ENCODE measurements around the gene ABHD17C. TPM values are rescaled to one million over a fixed set of nuclear protein-coding genes. Genes with fewer than 3 reads are reported as not detected.

The ABHD17C gene
- total RNA-seq, 1 donor from 2014 or later: 12.5 TPM

DNA sequence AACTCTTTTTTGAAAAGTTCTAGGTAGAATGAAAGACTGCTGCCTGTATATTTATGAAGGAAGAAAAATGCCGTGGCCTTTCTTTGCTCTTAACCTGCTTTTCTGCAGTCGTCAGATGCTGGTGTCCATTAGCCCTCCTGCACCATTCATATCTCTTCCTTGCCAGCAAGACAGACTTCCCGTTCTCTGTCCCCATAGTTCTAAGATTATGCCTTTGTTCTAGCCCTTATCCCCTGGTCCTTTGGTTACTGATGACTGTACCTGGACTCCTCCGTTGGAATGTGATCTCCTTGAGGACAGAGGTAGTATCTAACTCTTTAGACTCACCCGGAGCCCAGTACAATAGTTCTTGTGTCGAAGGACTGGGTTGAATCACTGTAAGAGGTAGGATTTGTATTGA is 16.8 kb downstream of the ABHD17C start:
- H3K4me3 ChIP-seq: no peak overlapping the region
- no peak overlapping the region for H3K27ac ChIP-seq
- H3K4me1 ChIP-seq: peaks cover 8% of the 10 kb centered on the region
- intact Hi-C loops (cut with DNase I): no loop called here
- H3K9me3 ChIP-seq: no peaks in the 10 kb centered on the region
- no peaks in the 10 kb centered on the region for H3K36me3 ChIP-seq
- no peaks in the 10 kb centered on the region for H3K27me3 ChIP-seq
- TF ChIP-seq POLR2AphosphoS5 (IDR thresholded peaks at IDR 0.05; ENCODE audit: insufficient read depth in 1 of 2, low read depth in 1 of 2): no peak
- TF ChIP-seq, protein P1, sequence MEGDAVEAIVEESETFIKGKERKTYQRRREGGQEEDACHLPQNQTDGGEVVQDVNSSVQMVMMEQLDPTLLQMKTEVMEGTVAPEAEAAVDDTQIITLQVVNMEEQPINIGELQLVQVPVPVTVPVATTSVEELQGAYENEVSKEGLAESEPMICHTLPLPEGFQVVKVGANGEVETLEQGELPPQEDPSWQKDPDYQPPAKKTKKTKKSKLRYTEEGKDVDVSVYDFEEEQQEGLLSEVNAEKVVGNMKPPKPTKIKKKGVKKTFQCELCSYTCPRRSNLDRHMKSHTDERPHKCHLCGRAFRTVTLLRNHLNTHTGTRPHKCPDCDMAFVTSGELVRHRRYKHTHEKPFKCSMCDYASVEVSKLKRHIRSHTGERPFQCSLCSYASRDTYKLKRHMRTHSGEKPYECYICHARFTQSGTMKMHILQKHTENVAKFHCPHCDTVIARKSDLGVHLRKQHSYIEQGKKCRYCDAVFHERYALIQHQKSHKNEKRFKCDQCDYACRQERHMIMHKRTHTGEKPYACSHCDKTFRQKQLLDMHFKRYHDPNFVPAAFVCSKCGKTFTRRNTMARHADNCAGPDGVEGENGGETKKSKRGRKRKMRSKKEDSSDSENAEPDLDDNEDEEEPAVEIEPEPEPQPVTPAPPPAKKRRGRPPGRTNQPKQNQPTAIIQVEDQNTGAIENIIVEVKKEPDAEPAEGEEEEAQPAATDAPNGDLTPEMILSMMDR (IDR thresholded peaks at IDR 0.05): no peak
- no peak for TF ChIP-seq POLR2A (IDR thresholded peaks at IDR 0.05)
- no peak for DNase-seq (ENCODE audit: extremely low spot score in 2 of 2)

DNA sequence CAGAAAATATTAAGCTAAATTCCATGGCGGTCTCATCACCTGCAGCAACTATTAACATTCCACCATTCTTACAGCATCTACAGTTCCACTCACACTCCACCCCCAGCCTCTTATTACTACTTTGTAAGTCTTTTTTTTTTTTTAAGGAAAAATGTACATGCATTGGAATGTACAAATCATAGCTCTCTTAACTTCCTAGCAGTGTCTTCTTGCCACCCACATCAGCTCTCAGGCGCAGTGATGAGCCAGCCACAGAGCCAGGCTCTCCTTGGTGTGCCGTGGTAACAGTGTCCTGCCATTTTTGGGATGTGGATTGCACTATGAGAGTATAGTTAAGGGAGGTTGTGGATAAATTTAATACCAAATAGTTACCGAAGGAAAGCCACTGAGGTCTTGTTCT is 17.8 kb downstream of the ABHD17C start:
- intact Hi-C loops (cut with DNase I): no loop called here
- Histone ChIP-seq H3K36me3 (no peaks in the 10 kb centered on the region), H3K4me1 (peaks cover 8% of the 10 kb centered on the region), H3K9me3 (no peaks in the 10 kb centered on the region), H3K27me3 (no peaks in the 10 kb centered on the region), H3K4me3 (no peak overlapping the region), H3K27ac (no peak overlapping the region)
- no peak for DNase-seq (ENCODE audit: extremely low spot score in 2 of 2)
- TF ChIP-seq POLR2AphosphoS5 (IDR thresholded peaks at IDR 0.05; ENCODE audit: insufficient read depth in 1 of 2, low read depth in 1 of 2) (no peak), POLR2A (IDR thresholded peaks at IDR 0.05) (no peak)
- TF ChIP-seq, protein P1 (IDR thresholded peaks at IDR 0.05): no peak

DNA sequence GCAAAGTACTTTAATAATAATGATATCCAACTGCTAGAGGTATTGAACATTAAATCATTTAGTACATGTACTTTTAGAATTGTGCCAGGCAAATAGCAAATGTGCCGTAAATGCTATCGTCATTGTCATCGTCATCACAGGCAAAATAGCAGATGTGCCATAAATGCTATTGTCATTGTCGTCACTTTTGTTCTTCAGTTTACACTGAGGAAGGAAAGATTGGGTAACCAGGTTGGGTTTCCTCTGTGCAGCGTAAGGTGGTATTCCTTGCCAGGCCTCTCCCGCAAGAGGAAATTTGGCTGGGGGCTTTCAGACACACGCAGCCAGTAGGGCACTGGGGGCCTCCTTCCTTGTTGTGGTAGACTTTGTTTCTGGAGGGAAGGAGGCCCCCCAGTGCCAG is 26.4 kb downstream of the ABHD17C start:
- no peak for DNase-seq (ENCODE audit: extremely low spot score in 2 of 2)
- Histone ChIP-seq H3K27me3 (no peaks in the 10 kb centered on the region), H3K36me3 (no peaks in the 10 kb centered on the region), H3K4me1 (no peaks in the 10 kb centered on the region), H3K9me3 (no peaks in the 10 kb centered on the region), H3K4me3 (no peak overlapping the region), H3K27ac (no peak overlapping the region)
- intact Hi-C loops (cut with DNase I): no loop called here
- TF ChIP-seq POLR2AphosphoS5 (IDR thresholded peaks at IDR 0.05; ENCODE audit: insufficient read depth in 1 of 2, low read depth in 1 of 2): no peak

DNA sequence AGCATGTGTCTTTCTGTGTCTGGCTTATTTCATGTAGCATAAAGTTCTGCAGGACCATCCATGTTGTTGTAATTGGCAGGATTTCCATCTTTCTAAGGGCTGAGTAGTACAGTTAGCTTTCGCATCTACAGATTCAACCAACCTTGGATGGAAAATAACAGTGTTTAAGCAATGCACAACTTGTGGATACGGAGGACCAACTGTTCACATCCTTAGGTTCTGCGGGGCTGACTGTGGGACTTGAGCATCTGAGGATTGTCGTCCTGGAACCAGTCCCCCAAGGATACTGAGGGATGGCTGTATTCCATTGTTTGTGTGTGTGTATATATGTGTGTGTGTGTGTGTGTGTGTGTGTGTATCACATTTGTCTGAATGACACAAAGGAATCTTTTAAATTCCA is 27.7 kb downstream of the ABHD17C start:
- Histone ChIP-seq H3K4me1 (no peaks in the 10 kb centered on the region), H3K27ac (no peak overlapping the region), H3K9me3 (no peaks in the 10 kb centered on the region), H3K27me3 (no peaks in the 10 kb centered on the region), H3K4me3 (no peak overlapping the region), H3K36me3 (no peaks in the 10 kb centered on the region)
- intact Hi-C loops (cut with DNase I): no loop called here
- DNase-seq (ENCODE audit: extremely low spot score in 2 of 2): no peak
- TF ChIP-seq POLR2A (IDR thresholded peaks at IDR 0.05) (no peak), POLR2AphosphoS5 (IDR thresholded peaks at IDR 0.05; ENCODE audit: insufficient read depth in 1 of 2, low read depth in 1 of 2) (no peak)
- TF ChIP-seq, protein P1 (IDR thresholded peaks at IDR 0.05): no peak

DNA sequence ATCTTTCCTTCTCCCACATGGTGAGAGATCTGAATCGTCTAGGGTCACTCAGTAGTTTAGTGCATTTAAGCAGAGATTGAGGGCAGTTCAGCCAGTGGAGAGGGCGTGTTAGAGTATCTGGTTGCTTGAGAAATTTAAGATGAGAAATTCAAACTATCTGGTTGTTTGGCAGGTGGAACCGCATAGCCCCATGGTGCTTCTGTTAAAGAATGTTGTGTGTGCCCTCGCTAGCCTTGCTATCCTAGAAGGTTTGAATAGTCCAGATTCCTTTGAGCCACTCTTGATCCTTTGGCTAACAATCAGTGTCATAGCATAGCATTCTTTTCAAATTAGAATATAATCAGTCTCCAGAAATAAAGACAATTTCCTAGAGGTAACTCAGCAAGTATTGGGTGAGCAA is 32.1 kb downstream of the ABHD17C start:
- Histone ChIP-seq H3K27me3 (no peaks in the 10 kb centered on the region), H3K4me1 (no peaks in the 10 kb centered on the region), H3K9me3 (no peaks in the 10 kb centered on the region), H3K27ac (no peak overlapping the region), H3K4me3 (no peak overlapping the region), H3K36me3 (no peaks in the 10 kb centered on the region)
- TF ChIP-seq POLR2A (IDR thresholded peaks at IDR 0.05) (no peak), POLR2AphosphoS5 (IDR thresholded peaks at IDR 0.05; ENCODE audit: insufficient read depth in 1 of 2, low read depth in 1 of 2) (no peak)
- TF ChIP-seq, protein P1 (IDR thresholded peaks at IDR 0.05): no peak
- intact Hi-C loops (cut with DNase I): no loop called here
- no peak for DNase-seq (ENCODE audit: extremely low spot score in 2 of 2)

DNA sequence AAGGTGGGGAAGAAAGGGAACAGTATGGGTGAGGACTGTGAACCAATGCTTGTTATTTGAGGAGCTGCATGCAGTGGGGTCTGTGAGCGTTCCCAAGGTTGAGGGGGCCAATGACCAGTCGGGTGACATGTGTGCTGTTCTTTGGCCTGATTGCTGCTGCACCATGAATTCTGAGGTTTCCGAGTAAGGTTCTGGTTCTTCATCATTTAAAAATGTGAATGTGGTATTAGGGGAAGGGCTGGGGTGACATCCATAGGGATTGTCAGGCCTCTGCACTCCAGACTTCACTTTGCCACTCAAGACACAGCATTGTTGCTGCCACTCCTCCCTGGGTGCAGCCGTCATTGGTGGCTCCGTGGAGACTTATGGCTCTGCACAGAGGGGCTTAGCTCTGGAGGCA is 32.5 kb downstream of the ABHD17C start:
- Histone ChIP-seq H3K4me1 (no peaks in the 10 kb centered on the region), H3K27ac (no peak overlapping the region), H3K36me3 (no peaks in the 10 kb centered on the region), H3K4me3 (no peak overlapping the region), H3K9me3 (no peaks in the 10 kb centered on the region), H3K27me3 (no peaks in the 10 kb centered on the region)
- no peak for DNase-seq (ENCODE audit: extremely low spot score in 2 of 2)
- intact Hi-C loops (cut with DNase I): no loop called here
- TF ChIP-seq POLR2AphosphoS5 (IDR thresholded peaks at IDR 0.05; ENCODE audit: insufficient read depth in 1 of 2, low read depth in 1 of 2): no peak
- TF ChIP-seq POLR2A (IDR thresholded peaks at IDR 0.05): no peak
- TF ChIP-seq, protein P1 (IDR thresholded peaks at IDR 0.05): no peak

All from vagina (tissue), 2 donors.